Esophagus muscularis mucosa (tissue), 4 donors: ENCODE data around the gene UNC13B. TPM values are rescaled to one million over a fixed set of nuclear protein-coding genes. Genes with fewer than 3 reads are reported as not detected.

Experiments used
- DNase-seq: peaks from one replicate; pipeline ENCODE4 v3.0.0-alpha.2; 2017; ENCODE audit errors: extremely low spot score
- H3K27ac ChIP-seq, 4 donors: fragments of 200-600 bp; sonication (generic); replicated peaks in 1 of 4; 1 replicate in 3 of 4; 2 replicates in 1 of 4; pipeline ENCODE4 v1.5.1; 2016 to 2019; ENCODE audit warnings: mild to moderate bottlenecking in 1 of 4
- H3K27me3 ChIP-seq, 4 donors: fragments of 200-600 bp; sonication (generic); one replicate each; pipeline versions ENCODE4 v1.5.1 to v1.6.0; 2016 to 2019
- H3K36me3 ChIP-seq, 4 donors: fragments of 200-600 bp; sonication (generic); one replicate each; pipeline ENCODE4 v1.5.1; 2016 to 2019
- H3K4me1 ChIP-seq, 4 donors: fragments of 200-600 bp; sonication (generic); one replicate each; pipeline ENCODE4 v1.5.1; 2016 to 2019
- H3K4me3 ChIP-seq, 4 donors: fragments of 200-600 bp; sonication (generic); 1 replicate in 2 of 4; 2 replicates in 2 of 4; pipeline ENCODE4 v1.5.1; 2016 to 2019; ENCODE audit warnings: mild to moderate bottlenecking in 4 of 4, moderate library complexity in 1 of 4
- H3K9me3 ChIP-seq, 4 donors: fragments of 200-600 bp; sonication (generic); 1 replicate in 3 of 4; 2 replicates in 1 of 4; pipeline ENCODE4 v1.5.1; 2016 to 2019
- EP300 ChIP-seq: sonication (generic); formaldehyde crosslinking; IDR thresholded peaks from one replicate; pipeline ENCODE4 v1.6.1; 2017; ENCODE audit warnings: antibody characterized with exemption
- POLR2A ChIP-seq: fragments of 450-650 bp; IDR thresholded peaks from one replicate; pipeline ENCODE4 v1.6.1; 2017; ENCODE audit warnings: antibody characterized with exemption, moderate library complexity, mild to moderate bottlenecking, low read depth
- POLR2AphosphoS5 ChIP-seq, 2 donors: sonication (generic); formaldehyde crosslinking; IDR thresholded peaks; one replicate each; pipeline ENCODE4 v1.6.1; 2017; ENCODE audit warnings: antibody characterized with exemption in 2 of 2
- WGBS: methylation state at CpG from one replicate; pipeline ENCODE4 v1.1.5; 2018; 5-methylcytosine and 5-hydroxymethylcytosine counted together
- intact Hi-C: fragments of 100-400 bp; cut with DNase I; formaldehyde crosslinking; loops from one replicate; pipeline ENCODE4 v1.15.1; 2023
- total RNA-seq, 4 donors: library from RNA; depleted of rRNA; stranded (reverse); fragments of >200 nt; gene quantifications; one replicate each; pipeline versions ENCODE4 v1.1.0 to v1.2.1, GENCODE V29; 2016
- TF ChIP-seq, protein P1 (sequence below), 3 experiments: fragments of 200-600 bp in 2 of 3; fragments of 450-650 bp in 1 of 3; sonication (generic) in 2 of 3; IDR thresholded peaks; one replicate each; pipeline ENCODE4 v1.5.1; 2017 to 2019; ENCODE audit warnings: antibody characterized with exemption in 3 of 3, mild to moderate bottlenecking in 2 of 3, moderate library complexity in 1 of 3

UNC13B gene
- total RNA-seq, 4 donors from 2014 or later: 21.9 to 30.7 (median 28.7) TPM

DNA sequence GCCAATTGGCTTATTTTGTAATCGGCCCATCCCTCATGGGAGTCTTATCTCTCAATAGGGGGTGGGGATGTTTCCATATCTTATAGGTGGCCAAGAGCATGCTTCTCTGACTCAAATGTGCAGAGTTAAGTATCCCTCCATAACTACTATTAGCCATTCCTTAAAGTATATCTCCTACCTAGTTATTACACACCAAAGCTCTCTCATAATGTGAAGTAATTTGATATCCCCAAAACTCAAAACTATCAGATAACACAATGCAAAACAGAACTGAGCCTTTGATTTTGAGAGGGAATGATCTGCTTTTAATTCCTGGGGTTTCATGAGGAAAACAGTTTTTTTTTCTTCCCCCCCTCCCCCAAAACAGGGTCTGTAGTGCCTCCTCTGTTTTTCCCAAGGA, 28.4 kb downstream of the UNC13B start:
- H3K27me3 ChIP-seq: no peaks in the 10 kb centered on the region
- H3K4me3 ChIP-seq: no peak overlapping the region
- TF ChIP-seq POLR2A: no peak
- TF ChIP-seq, protein P1, sequence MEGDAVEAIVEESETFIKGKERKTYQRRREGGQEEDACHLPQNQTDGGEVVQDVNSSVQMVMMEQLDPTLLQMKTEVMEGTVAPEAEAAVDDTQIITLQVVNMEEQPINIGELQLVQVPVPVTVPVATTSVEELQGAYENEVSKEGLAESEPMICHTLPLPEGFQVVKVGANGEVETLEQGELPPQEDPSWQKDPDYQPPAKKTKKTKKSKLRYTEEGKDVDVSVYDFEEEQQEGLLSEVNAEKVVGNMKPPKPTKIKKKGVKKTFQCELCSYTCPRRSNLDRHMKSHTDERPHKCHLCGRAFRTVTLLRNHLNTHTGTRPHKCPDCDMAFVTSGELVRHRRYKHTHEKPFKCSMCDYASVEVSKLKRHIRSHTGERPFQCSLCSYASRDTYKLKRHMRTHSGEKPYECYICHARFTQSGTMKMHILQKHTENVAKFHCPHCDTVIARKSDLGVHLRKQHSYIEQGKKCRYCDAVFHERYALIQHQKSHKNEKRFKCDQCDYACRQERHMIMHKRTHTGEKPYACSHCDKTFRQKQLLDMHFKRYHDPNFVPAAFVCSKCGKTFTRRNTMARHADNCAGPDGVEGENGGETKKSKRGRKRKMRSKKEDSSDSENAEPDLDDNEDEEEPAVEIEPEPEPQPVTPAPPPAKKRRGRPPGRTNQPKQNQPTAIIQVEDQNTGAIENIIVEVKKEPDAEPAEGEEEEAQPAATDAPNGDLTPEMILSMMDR (IDR thresholded peaks at IDR 0.05): no peak
- no peak for TF ChIP-seq POLR2AphosphoS5 (IDR thresholded peaks at IDR 0.05)
- no peak for TF ChIP-seq EP300
- peaks cover 0 to 11% (median 0%) of the 10 kb centered on the region in 4 donors for H3K9me3 ChIP-seq
- peaks cover 0 to 5% (median 0%) of the 10 kb centered on the region in 4 donors for H3K36me3 ChIP-seq
- no peak for DNase-seq
- H3K4me1 ChIP-seq: no peaks in the 10 kb centered on the region
- intact Hi-C loops: no loop called here
- WGBS: 100% methylated on average over 1 of the region's 1 CpG
- H3K27ac ChIP-seq: no peak overlapping the region

DNA sequence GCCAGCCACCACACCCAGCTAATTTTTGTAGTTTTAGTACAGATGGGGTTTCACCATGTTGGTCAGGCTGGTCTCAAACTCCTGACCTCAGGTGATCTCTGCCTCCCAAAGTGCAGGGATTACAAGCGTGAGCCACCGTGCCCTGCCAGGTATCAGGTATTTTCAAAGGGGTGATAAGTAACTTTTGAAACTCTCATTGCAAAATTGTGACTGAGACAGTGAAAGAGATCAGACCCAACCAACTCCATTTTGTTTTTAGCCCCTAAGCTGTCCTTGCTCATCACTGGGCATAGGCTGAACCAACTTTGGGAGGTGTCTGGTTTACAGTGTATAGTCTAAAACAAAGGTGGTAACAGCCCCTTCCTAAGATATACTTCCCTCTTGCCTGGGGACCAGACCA, 29.3 kb downstream of the UNC13B start:
- Histone ChIP-seq H3K4me3 (no peak overlapping the region), H3K36me3 (peaks cover 0 to 5% (median 0%) of the 10 kb centered on the region in 4 donors), H3K27ac (no peak overlapping the region), H3K4me1 (no peaks in the 10 kb centered on the region), H3K9me3 (peaks cover 0 to 11% (median 0%) of the 10 kb centered on the region in 4 donors), H3K27me3 (no peaks in the 10 kb centered on the region)
- TF ChIP-seq EP300 (no peak), POLR2AphosphoS5 (IDR thresholded peaks at IDR 0.05) (no peak), POLR2A (no peak)
- TF ChIP-seq, protein P1 (IDR thresholded peaks at IDR 0.05): no peak
- DNase-seq: no peak
- intact Hi-C loops: no loop called here
- WGBS: 90% methylated on average over 2 of the region's 2 CpGs

DNA sequence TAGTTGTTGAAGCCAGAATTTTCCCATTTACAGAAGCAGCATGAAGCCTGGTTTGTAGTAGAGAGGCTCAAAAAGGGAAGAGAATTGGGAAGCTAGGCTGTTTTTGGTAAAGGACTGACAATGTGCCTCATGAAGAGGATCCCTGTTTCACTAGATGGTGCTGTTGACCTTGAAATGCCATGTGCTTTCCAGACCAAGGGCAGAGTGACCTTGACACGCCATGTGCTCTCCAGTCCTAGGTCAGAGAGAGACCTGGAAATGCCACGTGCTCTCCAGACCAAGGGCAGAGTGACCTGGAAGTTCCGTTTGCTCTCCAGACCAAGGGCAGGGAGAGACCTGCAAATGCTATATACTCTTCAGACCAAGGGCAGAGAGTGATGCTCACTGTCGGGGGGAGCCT, 32.0 kb downstream of the UNC13B start:
- Histone ChIP-seq H3K9me3 (peaks cover 0 to 11% (median 0%) of the 10 kb centered on the region in 4 donors), H3K27me3 (no peaks in the 10 kb centered on the region), H3K36me3 (peaks cover 0 to 5% (median 0%) of the 10 kb centered on the region in 4 donors), H3K27ac (no peak overlapping the region), H3K4me1 (no peaks in the 10 kb centered on the region), H3K4me3 (no peak overlapping the region)
- TF ChIP-seq EP300: no peak
- TF ChIP-seq, protein P1 (IDR thresholded peaks at IDR 0.05): no peak
- TF ChIP-seq POLR2A: no peak
- no peak for TF ChIP-seq POLR2AphosphoS5 (IDR thresholded peaks at IDR 0.05)
- DNase-seq: no peak
- WGBS: 89% methylated on average over 4 of the region's 4 CpGs
- intact Hi-C loops: no loop called here

DNA sequence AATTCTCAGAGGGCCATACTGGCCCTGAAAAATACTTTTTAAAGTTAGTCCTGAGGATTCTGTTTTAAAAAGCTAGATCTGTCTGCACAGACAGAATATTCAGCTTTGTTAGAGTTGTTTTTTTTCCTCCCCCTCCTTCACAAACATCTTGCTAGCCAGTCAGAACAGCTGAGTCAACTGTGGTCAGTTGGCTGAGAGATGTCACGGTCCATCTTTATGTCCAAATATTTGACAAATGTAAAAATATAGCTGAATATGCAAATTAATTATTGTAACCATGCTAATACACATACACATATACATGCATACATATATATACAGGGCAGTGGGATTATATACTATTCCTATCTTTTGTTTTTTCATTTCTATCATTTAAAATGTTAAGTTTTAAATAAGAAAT, 33.9 kb downstream of the UNC13B start:
- Histone ChIP-seq H3K27ac (no peak overlapping the region), H3K36me3 (no peaks in the 10 kb centered on the region), H3K9me3 (peaks cover 0 to 11% (median 0%) of the 10 kb centered on the region in 4 donors), H3K4me1 (no peaks in the 10 kb centered on the region), H3K27me3 (no peaks in the 10 kb centered on the region), H3K4me3 (no peak overlapping the region)
- DNase-seq: no peak
- intact Hi-C loops: no loop called here
- 76% methylated on average over 1 of the region's 1 CpG for WGBS
- TF ChIP-seq POLR2A (no peak), EP300 (no peak), POLR2AphosphoS5 (IDR thresholded peaks at IDR 0.05) (no peak)
- TF ChIP-seq, protein P1 (IDR thresholded peaks at IDR 0.05): no peak

DNA sequence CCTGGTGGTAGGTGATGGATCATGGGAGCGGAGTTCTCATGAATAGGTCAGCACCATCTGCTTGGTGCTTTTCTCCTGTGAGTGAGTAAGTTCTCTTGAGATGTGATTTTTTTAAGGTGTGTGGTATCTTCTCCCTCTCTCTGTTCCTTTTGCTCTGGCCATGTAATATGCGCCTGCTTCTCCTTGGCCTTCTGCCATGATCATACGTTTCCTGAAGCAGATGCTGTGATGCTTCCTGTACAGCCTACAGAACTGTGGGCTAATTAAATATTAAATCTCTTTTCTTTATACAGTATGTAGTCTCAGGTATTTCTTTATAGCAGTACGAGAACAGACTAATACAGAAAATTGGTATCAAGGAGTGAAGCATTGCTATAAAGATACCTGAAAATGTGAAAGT, 36.4 kb downstream of the UNC13B start:
- no peak for DNase-seq
- intact Hi-C loops: no loop called here

More for the DNA sequence above, 36.4 kb downstream of the UNC13B start:
- Histone ChIP-seq H3K27ac (no peak overlapping the region), H3K4me3 (no peak overlapping the region), H3K9me3 (peaks cover 0 to 7% (median 0%) of the 10 kb centered on the region in 4 donors), H3K4me1 (no peaks in the 10 kb centered on the region), H3K36me3 (no peaks in the 10 kb centered on the region), H3K27me3 (no peaks in the 10 kb centered on the region)
- 77% methylated on average over 4 of the region's 4 CpGs for WGBS
- TF ChIP-seq EP300: no peak
- no peak for TF ChIP-seq POLR2A
- TF ChIP-seq POLR2AphosphoS5 (IDR thresholded peaks at IDR 0.05): no peak
- TF ChIP-seq, protein P1 (IDR thresholded peaks at IDR 0.05): no peak
